Parathyroid adenoma (tissue), 2 donors: ENCODE data around the gene HECW1.

Experiments used
- H2AFZ ChIP-seq: fragments of 300-600 bp; sonication (generic); one replicate; pipeline ENCODE4 v1.7.0; 2017; ENCODE audit warnings: antibody characterized with exemption, mild to moderate bottlenecking
- H3K27ac ChIP-seq: fragments of 300-600 bp; sonication (generic); one replicate; pipeline ENCODE4 v1.7.0; 2017
- H3K27me3 ChIP-seq: fragments of 300-600 bp; sonication (generic); one replicate; pipeline ENCODE4 v1.7.0; 2017; ENCODE audit warnings: low read length; ENCODE audit not compliant: control insufficient read depth, insufficient read depth
- H3K36me3 ChIP-seq: fragments of 300-600 bp; sonication (generic); one replicate; pipeline ENCODE4 v1.7.0; 2017; ENCODE audit warnings: low read length; ENCODE audit not compliant: control insufficient read depth, insufficient read depth
- H3K4me1 ChIP-seq: fragments of 300-600 bp; sonication (generic); one replicate; pipeline ENCODE4 v1.7.0; 2017; ENCODE audit warnings: control low read depth
- H3K4me2 ChIP-seq: fragments of 300-600 bp; sonication (generic); one replicate; pipeline ENCODE4 v1.7.0; 2017; ENCODE audit warnings: low read length
- H3K4me3 ChIP-seq: fragments of 300-600 bp; sonication (generic); one replicate; pipeline ENCODE4 v1.7.0; 2017; ENCODE audit warnings: low read depth, low read length
- H3K79me2 ChIP-seq: fragments of 300-600 bp; sonication (generic); one replicate; pipeline ENCODE4 v1.7.0; 2017; ENCODE audit warnings: control low read depth
- H3K9ac ChIP-seq: fragments of 300-600 bp; sonication (generic); one replicate; pipeline ENCODE4 v1.7.0; 2017; ENCODE audit warnings: mild to moderate bottlenecking
- H3K9me3 ChIP-seq: fragments of 300-600 bp; sonication (generic); one replicate; pipeline ENCODE4 v1.7.0; 2017; ENCODE audit warnings: low read length; ENCODE audit not compliant: control insufficient read depth
- CTCF ChIP-seq: fragments of 300-600 bp; sonication (generic); IDR thresholded peaks from one replicate; pipeline ENCODE4 v1.7.0; 2017; ENCODE audit warnings: antibody characterized with exemption, mild to moderate bottlenecking
- donor health status: primary hyperparathyroidism.

Gene HECW1

GRCh38 chr7:43164757-43165156, 52.3 kb downstream of the HECW1 start:
- Histone ChIP-seq H3K27ac (no peak overlapping the region), H2AFZ (no peak overlapping the region), H3K36me3 (no peaks in the 10 kb centered on the region), H3K4me3 (no peak overlapping the region), H3K27me3 (no peaks in the 10 kb centered on the region), H3K9ac (no peak overlapping the region), H3K4me2 (no peak overlapping the region), H3K4me1 (no peaks in the 10 kb centered on the region), H3K9me3 (no peaks in the 10 kb centered on the region), H3K79me2 (no peaks in the 10 kb centered on the region)
- no peak for TF ChIP-seq CTCF

GRCh38 chr7:43166686-43167085, 54.2 kb downstream of the HECW1 start:
- Histone ChIP-seq H3K4me1 (no peaks in the 10 kb centered on the region), H3K4me2 (no peak overlapping the region), H3K9me3 (no peaks in the 10 kb centered on the region), H3K27me3 (no peaks in the 10 kb centered on the region), H2AFZ (no peak overlapping the region), H3K27ac (no peak overlapping the region), H3K79me2 (no peaks in the 10 kb centered on the region), H3K36me3 (no peaks in the 10 kb centered on the region), H3K9ac (no peak overlapping the region), H3K4me3 (no peak overlapping the region)
- no peak for TF ChIP-seq CTCF

- no peak overlapping the region for H3K4me3 ChIP-seq
- H3K4me2 ChIP-seq, result no peak overlapping the region
- H2AFZ ChIP-seq, result no peak overlapping the region
- no peaks in the 10 kb centered on the region for H3K79me2 ChIP-seq
- H3K27me3 ChIP-seq, result no peaks in the 10 kb centered on the region
- TF ChIP-seq CTCF, result no peak
- no peak overlapping the region for H3K27ac ChIP-seq
- no peaks in the 10 kb centered on the region for H3K4me1 ChIP-seq
- H3K36me3 ChIP-seq, result no peaks in the 10 kb centered on the region
- H3K9me3 ChIP-seq, result no peaks in the 10 kb centered on the region
- no peak overlapping the region for H3K9ac ChIP-seq
These were observed 56.6 kb downstream of the HECW1 start for GRCh38 chr7:43169076-43169475.

- Histone ChIP-seq H3K36me3 (no peaks in the 10 kb centered on the region), H3K4me3 (no peak overlapping the region), H3K9me3 (no peaks in the 10 kb centered on the region), H3K4me2 (no peak overlapping the region), H3K27me3 (no peaks in the 10 kb centered on the region), H3K4me1 (no peaks in the 10 kb centered on the region), H3K9ac (no peak overlapping the region), H2AFZ (no peak overlapping the region), H3K79me2 (no peaks in the 10 kb centered on the region), H3K27ac (no peak overlapping the region)
- TF ChIP-seq CTCF, result no peak
These were observed 58.1 kb downstream of the HECW1 start for GRCh38 chr7:43170571-43170970.

GRCh38 chr7:43175570-43176200, 63.2 kb downstream of the HECW1 start:
- Histone ChIP-seq H3K9ac (no peak overlapping the region), H3K27ac (no peak overlapping the region), H2AFZ (no peak overlapping the region), H3K4me2 (no peak overlapping the region), H3K4me1 (no peaks in the 10 kb centered on the region), H3K79me2 (no peaks in the 10 kb centered on the region), H3K27me3 (no peaks in the 10 kb centered on the region), H3K36me3 (no peaks in the 10 kb centered on the region), H3K4me3 (no peak overlapping the region), H3K9me3 (no peaks in the 10 kb centered on the region)
- no peak for TF ChIP-seq CTCF
